ENCODE measurements around the gene FSTL3. TPM values are rescaled to one million over a fixed set of nuclear protein-coding genes. Genes with fewer than 3 reads are reported as not detected.

FSTL3 gene
- total and polyA plus RNA-seq, 12 donors: 87.4 to 464 (median 176) TPM

GRCh38 chr19:652467-653389 lies 23.5 kb upstream of the FSTL3 start:
- intact Hi-C loops (cut with DNase I): no loop called here
- H3K27me3 ChIP-seq: no peaks in the 10 kb centered on the region
- no peak for DNase-seq
- peaks cover 0 to 7% of the 10 kb centered on the region in 2 donors for H3K4me1 ChIP-seq (replicated peaks in 1 of 2)
- no peaks in the 10 kb centered on the region for H3K9me3 ChIP-seq (replicated peaks in 1 of 3)
- H3K4me3 ChIP-seq: no peak overlapping the region
- peaks cover 0 to 56% of the 10 kb centered on the region in 2 donors for H3K36me3 ChIP-seq (replicated peaks in 1 of 2)
- H3K27ac ChIP-seq: no peak overlapping the region
- TF ChIP-seq, protein P1, sequence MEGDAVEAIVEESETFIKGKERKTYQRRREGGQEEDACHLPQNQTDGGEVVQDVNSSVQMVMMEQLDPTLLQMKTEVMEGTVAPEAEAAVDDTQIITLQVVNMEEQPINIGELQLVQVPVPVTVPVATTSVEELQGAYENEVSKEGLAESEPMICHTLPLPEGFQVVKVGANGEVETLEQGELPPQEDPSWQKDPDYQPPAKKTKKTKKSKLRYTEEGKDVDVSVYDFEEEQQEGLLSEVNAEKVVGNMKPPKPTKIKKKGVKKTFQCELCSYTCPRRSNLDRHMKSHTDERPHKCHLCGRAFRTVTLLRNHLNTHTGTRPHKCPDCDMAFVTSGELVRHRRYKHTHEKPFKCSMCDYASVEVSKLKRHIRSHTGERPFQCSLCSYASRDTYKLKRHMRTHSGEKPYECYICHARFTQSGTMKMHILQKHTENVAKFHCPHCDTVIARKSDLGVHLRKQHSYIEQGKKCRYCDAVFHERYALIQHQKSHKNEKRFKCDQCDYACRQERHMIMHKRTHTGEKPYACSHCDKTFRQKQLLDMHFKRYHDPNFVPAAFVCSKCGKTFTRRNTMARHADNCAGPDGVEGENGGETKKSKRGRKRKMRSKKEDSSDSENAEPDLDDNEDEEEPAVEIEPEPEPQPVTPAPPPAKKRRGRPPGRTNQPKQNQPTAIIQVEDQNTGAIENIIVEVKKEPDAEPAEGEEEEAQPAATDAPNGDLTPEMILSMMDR (IDR thresholded peaks at IDR 0.05): no peak
- no peak for TF ChIP-seq POLR2A (IDR thresholded peaks at IDR 0.05)
- 89 to 92% (median 91%) methylated on average over 21 to 54 of the region's 54 CpGs for WGBS, 4 donors

GRCh38 chr19:653425-653824 lies 22.8 kb upstream of the FSTL3 start:
- no peak overlapping the region for H3K4me3 ChIP-seq
- H3K27ac ChIP-seq: no peak overlapping the region
- no peak for DNase-seq
- intact Hi-C loops (cut with DNase I): no loop called here
- TF ChIP-seq POLR2A (IDR thresholded peaks at IDR 0.05): no peak
- TF ChIP-seq, protein P1 (IDR thresholded peaks at IDR 0.05): no peak
- H3K36me3 ChIP-seq (replicated peaks in 1 of 2): peaks cover 0 to 49% of the 10 kb centered on the region in 2 donors
- WGBS, 4 donors: 82 to 94% (median 86%) methylated on average over 15 to 17 of the region's 17 CpGs; no CpG with 5 or more reads in 1 of the 4 donors
- H3K4me1 ChIP-seq (replicated peaks in 1 of 2): peaks cover 0 to 14% of the 10 kb centered on the region in 2 donors
- no peaks in the 10 kb centered on the region for H3K9me3 ChIP-seq (replicated peaks in 1 of 3)
- H3K27me3 ChIP-seq: no peaks in the 10 kb centered on the region

GRCh38 chr19:655691-656090 lies 20.5 kb upstream of the FSTL3 start:
- DNase-seq: no peak
- Histone ChIP-seq H3K4me1 (replicated peaks in 1 of 2) (peaks cover 9 to 36% of the 10 kb centered on the region in 2 donors), H3K27me3 (no peaks in the 10 kb centered on the region), H3K9me3 (replicated peaks in 1 of 3) (no peaks in the 10 kb centered on the region), H3K36me3 (replicated peaks in 1 of 2) (peaks cover 0 to 31% of the 10 kb centered on the region in 2 donors), H3K27ac (no peak overlapping the region), H3K4me3 (no peak overlapping the region)
- intact Hi-C loops (cut with DNase I): no loop called here
- WGBS, 4 donors: 76 to 86% (median 78%) methylated on average over 13 to 17 of the region's 17 CpGs
- TF ChIP-seq, protein P1 (IDR thresholded peaks at IDR 0.05): no peak

- no peak for TF ChIP-seq POLR2A (IDR thresholded peaks at IDR 0.05)
- TF ChIP-seq, protein P1 (IDR thresholded peaks at IDR 0.05): no peak
- no peak for DNase-seq
- Histone ChIP-seq H3K27ac (peak overlapping the region in 1 of 5 donors; percentile 97), H3K36me3 (replicated peaks in 1 of 2) (peaks cover 0 to 18% of the 10 kb centered on the region in 2 donors), H3K4me1 (replicated peaks in 1 of 2) (peaks cover 15 to 49% of the 10 kb centered on the region in 2 donors), H3K4me3 (no peak overlapping the region), H3K9me3 (replicated peaks in 1 of 3) (no peaks in the 10 kb centered on the region), H3K27me3 (no peaks in the 10 kb centered on the region)
- intact Hi-C loops (cut with DNase I): no loop called here
- WGBS, 4 donors: 80 to 87% (median 84%) methylated on average over 24 to 43 of the region's 43 CpGs
Measured at GRCh38 chr19:656751-657559, 19.2 kb upstream of the FSTL3 start.
